ENCODE measurements around the gene TMEM178B.

DNA sequence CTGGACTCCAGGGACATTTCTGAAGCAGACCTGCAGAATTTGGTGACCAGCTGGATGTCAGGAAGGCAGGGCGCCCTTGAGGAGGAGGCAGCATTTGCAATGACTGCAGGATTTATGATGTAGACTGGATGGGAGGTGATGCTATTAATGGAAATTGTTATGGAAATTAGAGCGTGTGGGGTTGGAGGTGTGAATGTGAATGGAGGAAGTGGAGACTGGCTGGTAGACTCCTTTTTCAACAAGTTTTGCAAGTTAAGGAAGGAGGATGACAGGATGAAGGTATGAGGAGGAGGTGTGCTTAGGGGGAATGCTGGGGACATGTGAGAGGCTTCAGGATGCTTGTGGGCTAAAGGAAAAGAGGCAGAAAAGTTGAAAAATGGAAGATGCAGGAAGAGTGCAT is 137.0 kb downstream of the TMEM178B start:
- TF ChIP-seq, protein P1, sequence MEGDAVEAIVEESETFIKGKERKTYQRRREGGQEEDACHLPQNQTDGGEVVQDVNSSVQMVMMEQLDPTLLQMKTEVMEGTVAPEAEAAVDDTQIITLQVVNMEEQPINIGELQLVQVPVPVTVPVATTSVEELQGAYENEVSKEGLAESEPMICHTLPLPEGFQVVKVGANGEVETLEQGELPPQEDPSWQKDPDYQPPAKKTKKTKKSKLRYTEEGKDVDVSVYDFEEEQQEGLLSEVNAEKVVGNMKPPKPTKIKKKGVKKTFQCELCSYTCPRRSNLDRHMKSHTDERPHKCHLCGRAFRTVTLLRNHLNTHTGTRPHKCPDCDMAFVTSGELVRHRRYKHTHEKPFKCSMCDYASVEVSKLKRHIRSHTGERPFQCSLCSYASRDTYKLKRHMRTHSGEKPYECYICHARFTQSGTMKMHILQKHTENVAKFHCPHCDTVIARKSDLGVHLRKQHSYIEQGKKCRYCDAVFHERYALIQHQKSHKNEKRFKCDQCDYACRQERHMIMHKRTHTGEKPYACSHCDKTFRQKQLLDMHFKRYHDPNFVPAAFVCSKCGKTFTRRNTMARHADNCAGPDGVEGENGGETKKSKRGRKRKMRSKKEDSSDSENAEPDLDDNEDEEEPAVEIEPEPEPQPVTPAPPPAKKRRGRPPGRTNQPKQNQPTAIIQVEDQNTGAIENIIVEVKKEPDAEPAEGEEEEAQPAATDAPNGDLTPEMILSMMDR (IDR thresholded peaks at IDR 0.05) = no peak
- no peak for TF ChIP-seq EZH2 (IDR thresholded peaks at IDR 0.05; ENCODE audit: borderline replicate concordance, insufficient read depth, low read depth, low read length, poor library complexity, severe bottlenecking)

Measured in B cell (primary cell).